Small intestine (tissue), 7 donors: ENCODE data around the gene LDLRAD3. TPM values are rescaled to one million over a fixed set of nuclear protein-coding genes. Genes with fewer than 3 reads are reported as not detected.

Experiments
- DNase-seq, 2 donors: peaks; one replicate each; pipeline versions ENCODE4 v3.0.0 to v3.0.0-alpha.2; 2013
- FAIRE-seq: peaks from 2 replicates; lab custom pipeline; 2012; peaks lifted over from hg19 to GRCh38; lab: Jason Lieb, UNC
- H3K27ac ChIP-seq, 3 donors: one replicate each; pipeline ENCODE4 v1.5.1; 2013; ENCODE audit warnings: low read length in 2 of 3, mild to moderate bottlenecking in 2 of 3, control low read depth in 1 of 3, inconsistent platforms in 1 of 3, low read depth in 1 of 3, moderate library complexity in 1 of 3
- H3K27me3 ChIP-seq, 3 donors: one replicate each; pipeline ENCODE4 v1.6.1; 2013; ENCODE audit warnings: low read length in 3 of 3, inconsistent platforms in 1 of 3; ENCODE audit not compliant: control insufficient read depth in 3 of 3, insufficient read depth in 3 of 3
- H3K36me3 ChIP-seq, 3 donors: one replicate each; pipeline ENCODE4 v1.6.1; 2013; ENCODE audit warnings: low read length in 3 of 3, inconsistent platforms in 1 of 3, low read depth in 1 of 3, mild to moderate bottlenecking in 1 of 3, moderate library complexity in 1 of 3; ENCODE audit not compliant: control insufficient read depth in 3 of 3, insufficient read depth in 2 of 3
- H3K4me1 ChIP-seq, 3 donors: one replicate each; pipeline ENCODE4 v1.6.1; 2013; ENCODE audit warnings: low read length in 2 of 3, inconsistent platforms in 1 of 3, low read depth in 1 of 3, mild to moderate bottlenecking in 1 of 3, moderate library complexity in 1 of 3; ENCODE audit not compliant: control insufficient read depth in 3 of 3, insufficient read depth in 2 of 3
- H3K4me3 ChIP-seq, 3 donors: one replicate each; pipeline ENCODE4 v1.5.1; 2013; ENCODE audit warnings: low read length in 3 of 3, control low read depth in 1 of 3, inconsistent platforms in 1 of 3, low read depth in 1 of 3, mild to moderate bottlenecking in 1 of 3, moderate library complexity in 1 of 3
- H3K9me3 ChIP-seq, 2 donors: one replicate each; pipeline ENCODE4 v1.6.1; 2013; ENCODE audit warnings: low read depth in 1 of 2, low read length in 1 of 2; ENCODE audit not compliant: control insufficient read depth in 2 of 2, insufficient read depth in 1 of 2
- WGBS, 3 donors: extraction: QIAGEN DNeasy Blood & Tissue Kit; methylation state at CpG; one replicate each; pipeline ENCODE4 v1.1.7; 2013; 5-methylcytosine and 5-hydroxymethylcytosine counted together
- polyA plus RNA-seq, 4 donors: library from polyadenylated mRNA; stranded (reverse) in 3 of 4; unstranded in 1 of 4; fragments of 200-250 nt in 3 of 4; fragments of 120-200 nt in 1 of 4; gene quantifications; one replicate each; pipeline versions ENCODE4 v1.2.1 to v1.2.3, GENCODE V29; 2013
- donor health status: healthy with polysubstance abuse.
- donor health status: control.
- donor health status: control.
- donor health status: Bipolar disorder and iron deficiency.
- donor health status: healthy.

LDLRAD3 gene
- polyA plus RNA-seq, 4 donors: 0.22 to 6.9 (median 3.5) TPM

GRCh38 chr11:36033082-36033751 lies 89.4 kb downstream of the LDLRAD3 start:
- Histone ChIP-seq H3K27me3 (no peaks in the 10 kb centered on the region), H3K9me3 (peaks cover 0 to 4% of the 10 kb centered on the region in 2 donors), H3K4me3 (no peak overlapping the region), H3K27ac (no peak overlapping the region), H3K36me3 (peaks cover 0 to 14% (median 0%) of the 10 kb centered on the region in 3 donors), H3K4me1 (peaks cover 0 to 20% (median 0%) of the 10 kb centered on the region in 3 donors)
- 74 to 91% (median 75%) methylated on average over 9 of the region's 9 CpGs for WGBS, 3 donors
- DNase-seq (no peak), FAIRE-seq (no peak)

GRCh38 chr11:36033936-36034335 lies 90.1 kb downstream of the LDLRAD3 start:
- H3K4me1 ChIP-seq: peaks cover 0 to 19% (median 0%) of the 10 kb centered on the region in 3 donors
- WGBS, 3 donors: 76 to 92% (median 85%) methylated on average over 2 of the region's 2 CpGs
- no peak for DNase-seq
- peaks cover 0 to 4% of the 10 kb centered on the region in 2 donors for H3K9me3 ChIP-seq
- H3K27ac ChIP-seq: no peak overlapping the region
- H3K36me3 ChIP-seq: peaks cover 0 to 14% (median 0%) of the 10 kb centered on the region in 3 donors
- no peak for FAIRE-seq
- no peak overlapping the region for H3K4me3 ChIP-seq
- H3K27me3 ChIP-seq: no peaks in the 10 kb centered on the region

GRCh38 chr11:36034551-36035331 lies 90.9 kb downstream of the LDLRAD3 start:
- Histone ChIP-seq H3K4me3 (no peak overlapping the region), H3K4me1 (peaks cover 0 to 15% (median 0%) of the 10 kb centered on the region in 3 donors), H3K27me3 (no peaks in the 10 kb centered on the region), H3K9me3 (peaks cover 0 to 4% of the 10 kb centered on the region in 2 donors), H3K27ac (no peak overlapping the region), H3K36me3 (peaks cover 0 to 14% (median 0%) of the 10 kb centered on the region in 3 donors)
- DNase-seq: peak in 1 of 2 donors; percentile 42
- FAIRE-seq: no peak
- WGBS, 3 donors: 88 to 91% (median 90%) methylated on average over 11 of the region's 11 CpGs

- Histone ChIP-seq H3K36me3 (peaks cover 0 to 14% (median 0%) of the 10 kb centered on the region in 3 donors), H3K4me1 (peaks cover 0 to 15% (median 0%) of the 10 kb centered on the region in 3 donors), H3K4me3 (no peak overlapping the region), H3K9me3 (peaks cover 0 to 4% of the 10 kb centered on the region in 2 donors), H3K27me3 (no peaks in the 10 kb centered on the region), H3K27ac (no peak overlapping the region)
- DNase-seq: no peak
- FAIRE-seq: no peak
- WGBS, 3 donors: 35 to 61% (median 41%) methylated on average over 1 of the region's 1 CpG
Measured at GRCh38 chr11:36035454-36035853, 91.6 kb downstream of the LDLRAD3 start.

GRCh38 chr11:36035999-36036398 lies 92.1 kb downstream of the LDLRAD3 start:
- no peak for FAIRE-seq
- WGBS, 3 donors: 86 to 93% (median 89%) methylated on average over 9 of the region's 9 CpGs
- Histone ChIP-seq H3K27me3 (no peaks in the 10 kb centered on the region), H3K36me3 (peaks cover 0 to 14% (median 0%) of the 10 kb centered on the region in 3 donors), H3K4me1 (peaks cover 0 to 15% (median 0%) of the 10 kb centered on the region in 3 donors), H3K27ac (no peak overlapping the region), H3K9me3 (peaks cover 0 to 4% of the 10 kb centered on the region in 2 donors), H3K4me3 (no peak overlapping the region)
- DNase-seq: no peak

- 30 to 59% (median 46%) methylated on average over 7 of the region's 7 CpGs for WGBS, 3 donors
- H3K9me3 ChIP-seq: peaks cover 0 to 4% of the 10 kb centered on the region in 2 donors
- no peak overlapping the region for H3K27ac ChIP-seq
- H3K4me3 ChIP-seq: no peak overlapping the region
- peaks cover 0 to 14% (median 0%) of the 10 kb centered on the region in 3 donors for H3K36me3 ChIP-seq
- DNase-seq (no peak), FAIRE-seq (no peak)
- no peaks in the 10 kb centered on the region for H3K27me3 ChIP-seq
- peaks cover 0 to 12% (median 2%) of the 10 kb centered on the region in 3 donors for H3K4me1 ChIP-seq
Measured at GRCh38 chr11:36037031-36037430, 93.2 kb downstream of the LDLRAD3 start.

- 73 to 94% (median 89%) methylated on average over 3 of the region's 3 CpGs for WGBS, 3 donors
- Histone ChIP-seq H3K9me3 (peaks cover 0 to 4% of the 10 kb centered on the region in 2 donors), H3K27me3 (no peaks in the 10 kb centered on the region), H3K4me1 (peaks cover 0 to 11% (median 2%) of the 10 kb centered on the region in 3 donors), H3K36me3 (peaks cover 0 to 14% (median 0%) of the 10 kb centered on the region in 3 donors), H3K27ac (no peak overlapping the region), H3K4me3 (no peak overlapping the region)
- no peak for DNase-seq
- no peak for FAIRE-seq
Measured at GRCh38 chr11:36038541-36038940, 94.7 kb downstream of the LDLRAD3 start.

GRCh38 chr11:36039471-36039870 lies 95.6 kb downstream of the LDLRAD3 start:
- Histone ChIP-seq H3K36me3 (peaks cover 0 to 14% (median 0%) of the 10 kb centered on the region in 3 donors), H3K4me3 (no peak overlapping the region), H3K27me3 (no peaks in the 10 kb centered on the region), H3K4me1 (peaks cover 0 to 10% (median 2%) of the 10 kb centered on the region in 3 donors), H3K9me3 (no peaks in the 10 kb centered on the region), H3K27ac (no peak overlapping the region)
- WGBS, 3 donors: 71 to 73% (median 71%) methylated on average over 4 of the region's 4 CpGs
- DNase-seq (no peak), FAIRE-seq (no peak)
